Measurements from ENCODE around the gene OAS3.

Gene OAS3

GRCh38 chr12:112961536-112961935 lies 23.3 kb downstream of the OAS3 start:
- DNase-seq: no peak

GRCh38 chr12:112962561-112962960 lies 24.3 kb downstream of the OAS3 start:
- no peak for DNase-seq

GRCh38 chr12:112963227-112963861 lies 25.1 kb downstream of the OAS3 start:
- no peak for DNase-seq

GRCh38 chr12:112964067-112964670 lies 25.9 kb downstream of the OAS3 start:
- no peak for DNase-seq

DNA sequence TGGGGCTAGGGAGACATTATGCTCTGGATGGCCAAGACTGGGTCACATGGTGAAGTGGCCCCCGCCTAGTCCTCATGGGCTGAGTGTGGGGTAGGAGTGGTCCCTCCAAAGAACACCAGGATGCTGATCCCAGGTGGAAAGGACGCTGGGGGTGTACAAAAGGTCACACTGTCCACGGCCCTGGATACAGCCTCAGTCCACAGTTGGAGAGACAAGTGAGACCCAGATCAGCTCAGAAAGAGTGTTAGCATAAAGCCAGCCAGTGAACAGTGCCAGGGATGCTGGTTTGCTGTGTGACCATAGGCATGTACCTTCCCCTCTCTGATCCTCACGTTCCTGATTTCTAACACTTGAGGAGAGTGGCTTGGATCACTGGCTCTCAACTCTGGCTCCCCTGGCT lies 26.6 kb downstream of the OAS3 start:
- DNase-seq: no peak

GRCh38 chr12:112965643-112966042 lies 27.4 kb downstream of the OAS3 start:
- DNase-seq: no peak

- DNase-seq: no peak
Measured at GRCh38 chr12:112967306-112967705, 29.0 kb downstream of the OAS3 start.

DNA sequence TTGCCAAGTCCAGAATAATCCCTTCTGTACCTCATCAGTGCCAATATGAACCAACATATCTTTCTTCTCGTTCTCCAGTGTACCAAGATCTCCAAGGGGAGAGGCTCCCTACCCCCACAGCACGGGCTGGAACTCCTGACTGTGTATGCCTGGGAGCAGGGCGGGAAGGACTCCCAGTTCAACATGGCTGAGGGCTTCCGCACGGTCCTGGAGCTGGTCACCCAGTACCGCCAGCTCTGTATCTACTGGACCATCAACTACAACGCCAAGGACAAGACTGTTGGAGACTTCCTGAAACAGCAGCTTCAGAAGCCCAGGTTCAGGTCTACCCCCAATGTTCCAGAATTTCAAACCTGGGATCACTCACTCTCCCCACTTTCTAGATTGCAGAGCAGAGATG lies 29.6 kb downstream of the OAS3 start:
- no peak for DNase-seq

GRCh38 chr12:112969547-112970306 lies 31.5 kb downstream of the OAS3 start:
- DNase-seq: no peak

- no peak for DNase-seq
Measured at GRCh38 chr12:112970391-112970790, 32.1 kb downstream of the OAS3 start.

- DNase-seq: no peak
Measured at GRCh38 chr12:112971248-112971647, 33.0 kb downstream of the OAS3 start.

- no peak for DNase-seq
Measured at GRCh38 chr12:112973011-112973735, 34.9 kb downstream of the OAS3 start.

DNA sequence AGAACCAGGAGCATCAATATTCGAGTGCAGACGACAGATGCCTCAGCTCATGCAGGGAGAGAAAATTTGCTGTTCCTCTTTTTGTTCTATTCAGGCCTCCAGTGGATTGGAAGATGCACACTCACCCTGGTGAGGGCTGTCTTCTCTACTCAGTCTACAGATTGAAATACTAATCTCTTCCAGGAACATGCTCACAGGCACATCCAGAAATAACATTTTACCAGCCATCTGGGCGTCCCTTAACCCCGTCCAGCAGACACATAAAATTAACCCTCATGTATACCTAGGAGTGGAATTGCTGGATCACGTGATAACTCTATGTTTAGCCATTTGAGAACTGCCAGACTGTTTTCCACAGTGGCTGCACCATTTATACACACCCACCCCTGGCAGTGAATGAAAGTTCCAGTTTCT lies 35.6 kb downstream of the OAS3 start:
- no peak for DNase-seq

DNA sequence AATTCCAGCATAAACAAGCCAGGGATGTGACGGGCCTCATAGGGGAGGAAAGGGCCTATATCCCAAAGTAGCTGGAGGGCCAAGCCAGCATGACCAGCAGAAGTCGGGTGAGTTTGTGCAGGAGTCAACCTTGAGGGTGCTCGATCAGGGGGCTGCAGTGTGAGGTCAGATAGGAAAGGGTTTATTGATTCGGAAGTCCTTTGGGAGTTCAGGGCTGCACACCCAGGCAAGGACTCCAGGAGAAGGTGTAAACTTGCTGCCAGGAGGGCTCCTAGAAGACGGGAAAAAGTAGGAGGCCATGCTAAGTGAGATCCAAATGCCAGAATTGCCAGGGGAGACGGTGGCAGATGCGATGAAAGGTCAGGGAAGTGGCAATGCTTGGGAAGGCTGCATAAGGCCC lies 36.6 kb downstream of the OAS3 start:
- DNase-seq: no peak

GRCh38 chr12:112977139-112977538 lies 38.9 kb downstream of the OAS3 start:
- no peak for DNase-seq

GRCh38 chr12:112977641-112978040 lies 39.4 kb downstream of the OAS3 start:
- DNase-seq: no peak

DNA sequence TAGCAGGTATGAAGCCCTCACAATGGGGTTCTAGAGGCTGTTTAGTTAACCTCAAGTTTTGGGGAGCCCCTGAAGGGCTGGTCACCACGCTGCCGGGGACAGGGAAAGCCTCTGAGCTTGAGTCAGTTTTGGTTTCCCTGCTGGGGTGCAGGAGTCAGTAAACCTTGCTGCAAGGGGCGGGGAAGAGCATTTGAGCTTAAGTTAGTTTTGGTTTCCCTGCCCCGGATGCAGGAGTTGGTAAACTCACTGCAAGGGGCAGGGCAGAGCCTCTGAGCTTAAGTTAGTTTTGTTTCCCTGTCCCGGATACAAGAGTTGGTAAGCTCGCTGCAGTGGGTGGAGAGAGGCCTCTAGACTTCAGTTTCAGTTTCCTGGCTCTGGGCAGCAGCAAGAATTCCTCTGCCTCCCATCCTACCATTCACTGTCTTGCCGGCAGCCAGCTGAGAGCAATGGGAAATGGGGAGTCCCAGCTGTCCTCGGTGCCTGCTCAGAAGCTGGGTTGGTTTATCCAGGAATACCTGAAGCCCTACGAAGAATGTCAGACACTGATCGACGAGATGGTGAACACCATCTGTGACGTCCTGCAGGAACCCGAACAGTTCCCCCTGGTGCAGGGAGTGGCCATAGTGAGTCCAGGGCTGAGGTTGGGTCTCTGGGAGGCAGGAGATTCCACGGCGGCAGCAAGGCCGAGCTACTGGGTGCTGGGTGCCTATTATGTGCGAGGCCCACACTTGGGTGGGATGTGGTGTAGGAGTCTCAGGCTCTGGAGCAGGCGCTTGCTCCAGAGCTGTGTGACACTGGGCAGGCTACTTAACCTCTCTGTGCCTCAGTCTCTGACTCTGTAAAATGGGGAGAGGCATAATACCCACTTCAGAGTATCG lies 40.1 kb downstream of the OAS3 start, which contains the start of gene OAS2:
TSS of gene OAS2 (plus strand) at position 357 of the 878 bp plus-strand sequence. CDS start at position 447, 90 bp downstream.
- DNase-seq: no peak

DNA sequence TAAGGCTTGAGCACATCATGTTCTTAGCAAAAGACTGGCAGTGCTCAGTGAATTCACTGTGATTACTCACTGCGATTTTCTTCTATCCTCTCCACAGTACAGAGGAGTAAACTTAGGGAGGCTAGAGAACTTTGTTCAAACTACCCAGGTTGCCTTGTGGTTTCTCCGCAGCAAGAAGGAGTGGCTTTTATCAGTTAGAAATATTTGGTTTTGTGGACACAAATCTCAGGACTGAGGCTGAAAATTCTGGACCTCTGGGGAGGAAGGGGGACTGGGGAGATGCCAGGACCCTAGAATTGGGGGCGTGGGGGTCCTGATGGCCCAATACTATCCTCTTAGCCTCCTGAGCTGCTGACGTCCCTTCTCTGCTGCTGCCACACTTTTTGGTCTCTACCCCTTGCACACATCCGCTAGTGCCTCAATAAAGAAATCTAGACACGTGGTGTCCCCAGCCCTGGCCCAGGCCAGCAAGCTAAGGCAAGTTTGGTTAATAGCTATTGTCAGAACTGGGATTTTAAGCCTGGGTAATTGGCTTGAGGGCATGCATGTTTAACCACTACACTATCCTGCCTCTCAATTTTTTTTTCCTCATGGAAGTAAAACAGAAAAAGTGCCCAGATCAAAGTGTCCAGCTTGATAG lies 40.9 kb downstream of the OAS3 start:
- no peak for DNase-seq

- no peak for DNase-seq
Measured at GRCh38 chr12:112980491-112981158, 42.4 kb downstream of the OAS3 start.

DNA sequence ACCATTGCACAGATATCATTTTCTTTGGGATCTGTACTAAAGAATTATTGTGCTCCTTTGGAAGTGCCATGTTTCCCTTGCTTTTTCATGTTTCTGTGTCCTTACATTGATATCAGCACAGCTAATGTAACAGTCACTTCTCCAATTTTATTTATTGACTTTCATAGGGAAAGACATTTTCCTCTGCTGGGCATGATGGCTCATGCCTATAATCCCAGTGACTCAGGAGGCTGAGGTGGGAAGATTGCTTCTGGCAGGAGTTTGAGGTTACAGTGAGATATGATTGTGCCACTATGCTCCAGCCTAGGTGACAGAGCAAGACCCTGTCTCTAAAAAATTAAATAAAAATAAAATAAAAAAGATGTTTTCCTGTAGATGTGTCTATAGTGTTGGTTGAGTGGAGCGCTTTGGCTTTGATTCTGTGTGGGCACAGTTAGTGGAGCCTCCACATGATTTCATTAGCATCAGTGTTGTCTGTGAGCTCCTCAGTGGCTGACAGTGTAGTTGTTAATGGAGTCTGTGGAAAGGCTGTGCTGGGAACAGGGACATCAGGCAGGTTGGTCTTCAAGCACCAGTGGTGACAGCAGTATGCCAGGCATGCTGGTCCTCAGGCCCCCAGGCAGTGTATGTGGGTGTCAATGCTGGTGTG lies 47.5 kb downstream of the OAS3 start:
- DNase-seq: no peak

GRCh38 chr12:112986291-112986800 lies 48.1 kb downstream of the OAS3 start:
- no peak for DNase-seq

Data from DMS79 (cell line).